WTC11 (cell line): ENCODE results near the gene PTGS1. TPM values are rescaled to one million over a fixed set of nuclear protein-coding genes. Genes with fewer than 3 reads are reported as not detected.

ENCODE experiments used
- ATAC-seq: fragments of 200-7000 bp; cut with Tn5 transposase; 2 replicates; pipeline ENCODE4 v1.10.0; 2021; ENCODE audit warnings: mild to moderate bottlenecking, moderate library complexity
- CTCF ChIA-PET: fragments of 300-600 bp; sonication (Branson Sonifier 250); formaldehyde crosslinking; loops from one replicate; lab custom pipeline; 2021; ENCODE audit warnings: antibody characterized with exemption; lab: Charles Lee
- POLR2A ChIA-PET: fragments of 350-600 bp; sonication (Branson Sonifier 250); formaldehyde crosslinking; loops from one replicate; lab custom pipeline; 2021; ENCODE audit warnings: antibody characterized with exemption; lab: Charles Lee
- DNase-seq: peaks from one replicate; pipeline ENCODE4 v3.0.0; 2021; ENCODE audit warnings: low spot score
- H3K27ac Mint-ChIP-seq: 2 replicates; pipeline ENCODE4 v1.8.0; 2021; ENCODE audit warnings: mixed read lengths
- H3K27me3 Mint-ChIP-seq: 2 replicates; pipeline ENCODE4 v1.8.0; 2021; ENCODE audit warnings: low read depth, mild to moderate bottlenecking, moderate library complexity, mixed read lengths
- H3K36me3 Mint-ChIP-seq: 2 replicates; pipeline ENCODE4 v1.8.0; 2021; ENCODE audit warnings: mixed read lengths
- H3K4me1 Mint-ChIP-seq: 2 replicates; pipeline ENCODE4 v1.8.0; 2022; ENCODE audit warnings: mixed read lengths
- H3K4me3 Mint-ChIP-seq: 2 replicates; pipeline ENCODE4 v1.8.0; 2021; ENCODE audit warnings: mild to moderate bottlenecking, moderate library complexity, mixed read lengths
- H3K9me3 Mint-ChIP-seq: 2 replicates; pipeline ENCODE4 v1.8.0; 2021; ENCODE audit warnings: mixed read lengths
- AFF4 ChIP-seq: sonication (generic); formaldehyde crosslinking; IDR thresholded peaks from 2 replicates; pipeline ENCODE4 v1.8.1; 2023; ENCODE audit warnings: mild to moderate bottlenecking, missing genetic modification reagents, borderline replicate concordance
- ATF3 ChIP-seq: sonication (generic); formaldehyde crosslinking; conservative IDR thresholded peaks from 2 replicates; pipeline ENCODE4 v1.8.1; 2022; ENCODE audit warnings: mild to moderate bottlenecking, missing genetic modification reagents
- CREB1 ChIP-seq: sonication (generic); formaldehyde crosslinking; IDR thresholded peaks from 2 replicates; pipeline ENCODE4 v1.8.0; 2023; ENCODE audit warnings: mild to moderate bottlenecking, missing genetic modification reagents
- E2F5 ChIP-seq: sonication (generic); formaldehyde crosslinking; IDR thresholded peaks from 2 replicates; pipeline ENCODE4 v1.8.1; 2022; ENCODE audit warnings: mild to moderate bottlenecking, moderate library complexity, missing genetic modification reagents
- FOXJ3 ChIP-seq: sonication (generic); formaldehyde crosslinking; IDR thresholded peaks from 2 replicates; pipeline ENCODE4 v1.9.0; 2021; ENCODE audit warnings: missing genetic modification reagents, mild to moderate bottlenecking, borderline replicate concordance
- FOXP1 ChIP-seq: sonication (generic); formaldehyde crosslinking; IDR thresholded peaks from 2 replicates; pipeline ENCODE4 v1.8.0; 2022; ENCODE audit warnings: missing genetic modification reagents, mild to moderate bottlenecking, moderate library complexity, borderline replicate concordance
- FOXP4 ChIP-seq: sonication (generic); formaldehyde crosslinking; IDR thresholded peaks from 2 replicates; pipeline ENCODE4 v1.8.0; 2022; ENCODE audit warnings: mild to moderate bottlenecking, missing genetic modification reagents
- IRF2 ChIP-seq: sonication (generic); formaldehyde crosslinking; IDR thresholded peaks from 2 replicates; pipeline ENCODE4 v1.8.0; 2022; ENCODE audit warnings: low read depth, missing genetic modification reagents, borderline replicate concordance
- KAT7 ChIP-seq: sonication (generic); formaldehyde crosslinking; IDR thresholded peaks from 2 replicates; pipeline ENCODE4 v1.8.1; 2023; ENCODE audit warnings: missing genetic modification reagents, mild to moderate bottlenecking, borderline replicate concordance
- PRRX2 ChIP-seq: fragments of 250-450 bp; sonication (Bioruptor Pico); IDR thresholded peaks from 2 replicates; pipeline ENCODE4 v1.8.0; 2021; ENCODE audit warnings: mild to moderate bottlenecking
- RORB ChIP-seq: fragments of 250-450 bp; sonication (Bioruptor Pico); IDR thresholded peaks from 2 replicates; pipeline ENCODE4 v1.9.0; 2021; ENCODE audit warnings: mild to moderate bottlenecking
- SOX15 ChIP-seq: fragments of 250-450 bp; sonication (Bioruptor Pico); IDR thresholded peaks from 2 replicates; pipeline ENCODE4 v1.9.0; 2021; ENCODE audit warnings: mild to moderate bottlenecking
- TP53 ChIP-seq: sonication (generic); formaldehyde crosslinking; IDR thresholded peaks from 2 replicates; pipeline ENCODE4 v1.8.1; 2023; ENCODE audit warnings: mild to moderate bottlenecking, missing genetic modification reagents
- ZNF281 ChIP-seq: sonication (generic); formaldehyde crosslinking; IDR thresholded peaks from 2 replicates; pipeline ENCODE4 v1.8.0; 2023; ENCODE audit warnings: mild to moderate bottlenecking, missing genetic modification reagents
- ZNF396 ChIP-seq: fragments of 250-450 bp; sonication (Bioruptor Pico); IDR thresholded peaks from 2 replicates; pipeline ENCODE4 v1.8.0; 2021; ENCODE audit warnings: mild to moderate bottlenecking, moderate library complexity, borderline replicate concordance
- total RNA-seq: library from RNA; stranded (reverse); gene quantifications from 3 replicates; pipeline ENCODE4 v1.2.3, GENCODE V29; 2021

Gene PTGS1
- total RNA-seq, 1 experiment from 2014 or later, result 1.0 TPM

- ChIA-PET CTCF (interaction anchor here (1.0 to 5.5 kb wide), 3 partner anchors 18 to 210 kb away, joined by 3 to 23 read pairs (median 4); no protein-coding TSS in a partner anchor), POLR2A (interaction anchor here (1.0 kb wide), 1 partner anchor 78 kb away, joined by 3 read pairs; no protein-coding TSS in a partner anchor)
- no peaks in the 10 kb centered on the region for H3K9me3 Mint-ChIP-seq
- H3K27ac Mint-ChIP-seq, result no peak overlapping the region
- H3K27me3 Mint-ChIP-seq, result no peaks in the 10 kb centered on the region
- no peak overlapping the region for H3K4me3 Mint-ChIP-seq
- ATAC-seq (no peak), DNase-seq (no peak)
- H3K36me3 Mint-ChIP-seq, result no peaks in the 10 kb centered on the region
- peaks cover 52% of the 10 kb centered on the region for H3K4me1 Mint-ChIP-seq
- TF ChIP-seq PRRX2, result no peak
These were observed 38.2 kb upstream of the PTGS1 start for GRCh38 chr9:122332644-122333043.

GRCh38 chr9:122333169-122333808 lies 37.5 kb upstream of the PTGS1 start:
- Mint-ChIP-seq H3K4me1 (peaks cover 58% of the 10 kb centered on the region), H3K36me3 (no peaks in the 10 kb centered on the region), H3K9me3 (no peaks in the 10 kb centered on the region), H3K27ac (no peak overlapping the region), H3K4me3 (no peak overlapping the region), H3K27me3 (no peaks in the 10 kb centered on the region)
- no peak for TF ChIP-seq ATF3 (CRISPR knock-in tag)
- no peak for TF ChIP-seq FOXJ3
- no peak for TF ChIP-seq ZNF396
- no peak for TF ChIP-seq KAT7 (CRISPR knock-in tag)
- no peak for TF ChIP-seq PRRX2
- no peak for TF ChIP-seq SOX15 (CRISPR knock-in tag)
- no peak for TF ChIP-seq FOXP1 (CRISPR knock-in tag)
- no peak for TF ChIP-seq TP53 (CRISPR knock-in tag)
- no peak for TF ChIP-seq RORB (CRISPR knock-in tag)
- TF ChIP-seq ZNF281 (CRISPR knock-in tag), result no peak
- no peak for TF ChIP-seq FOXP4 (CRISPR knock-in tag)
- TF ChIP-seq AFF4 (CRISPR knock-in tag), result no peak
- TF ChIP-seq E2F5 (CRISPR knock-in tag), result no peak
- TF ChIP-seq CREB1 (CRISPR knock-in tag), result no peak
- TF ChIP-seq IRF2 (CRISPR knock-in tag), result no peak
- ChIA-PET POLR2A (interaction anchor here (1.0 kb wide), 1 partner anchor 79 kb away, joined by 3 read pairs; no protein-coding TSS in a partner anchor), CTCF (interaction anchor here (1.4 to 5.5 kb wide), 3 partner anchors 17 to 234 kb away, joined by 4 to 23 read pairs (median 5); no protein-coding TSS in a partner anchor)
- DNase-seq (no peak), ATAC-seq (peak; percentile 8; the same call in 1 of the 2 replicates)
